Tibial artery (tissue), 4 donors: ENCODE data around the gene TNPO2.

Experiments
- DNase-seq, 2 donors: peaks; one replicate each; pipeline ENCODE4 v3.0.0-alpha.2; 2019
- H3K27ac ChIP-seq, 2 donors: fragments of 200-600 bp; sonication (generic) in 1 of 2; 1 replicate in 1 of 2; 2 replicates in 1 of 2; pipeline ENCODE4 v1.5.1; 2018 to 2019; ENCODE audit warnings: mild to moderate bottlenecking in 1 of 2
- H3K27me3 ChIP-seq, 2 donors: fragments of 200-600 bp; sonication (generic) in 1 of 2; one replicate each; pipeline versions ENCODE4 v1.5.1 to v1.6.0; 2016 to 2019
- H3K36me3 ChIP-seq, 3 donors: fragments of 200-600 bp; sonication (generic) in 2 of 3; one replicate each; pipeline ENCODE4 v1.5.1; 2016 to 2019; ENCODE audit warnings: mild to moderate bottlenecking in 2 of 3
- H3K4me1 ChIP-seq, 4 donors: fragments of 200-600 bp; sonication (generic) in 2 of 4; 1 replicate in 3 of 4; 2 replicates in 1 of 4; pipeline ENCODE4 v1.5.1; 2016 to 2019
- H3K4me3 ChIP-seq, 2 donors: fragments of 200-600 bp; sonication (generic) in 1 of 2; 1 replicate in 1 of 2; 2 replicates in 1 of 2; pipeline ENCODE4 v1.5.1; 2018 to 2019; ENCODE audit warnings: mild to moderate bottlenecking in 2 of 2
- H3K9me3 ChIP-seq, 3 donors: fragments of 200-600 bp; sonication (generic) in 1 of 3; one replicate each; pipeline ENCODE4 v1.5.1; 2016 to 2019
- CTCF ChIP-seq, 2 experiments: fragments of 200-600 bp in 1 of 2; fragments of 450-650 bp in 1 of 2; IDR thresholded peaks; one replicate each; pipeline ENCODE4 v1.5.1; 2017 to 2019; ENCODE audit warnings: antibody characterized with exemption in 2 of 2, mild to moderate bottlenecking in 1 of 2, moderate library complexity in 1 of 2
- intact Hi-C: fragments of 100-400 bp; cut with DNase I; formaldehyde crosslinking; loops from one replicate; pipeline ENCODE4 v1.15.0; 2023; ENCODE audit warnings: low total_unique reads

The TNPO2 gene

GRCh38 chr19:12736995-12737834, 13.5 kb upstream of the TNPO2 start, which contains the start of gene GET3:
Gene GET3 (plus strand): TSS chr19:12737497. CDS start chr19:12737506, 9 bp downstream.
- Histone ChIP-seq H3K4me1 (peaks cover 5 to 44% (median 36%) of the 10 kb centered on the region in 4 donors), H3K36me3 (peaks cover 25 to 37% (median 31%) of the 10 kb centered on the region in 3 donors), H3K27ac (peak within 1 kb of the TSS; percentile 81 to 82), H3K27me3 (no peaks in the 10 kb centered on the region), H3K4me3 (peak within 1 kb of the TSS; percentile 75 to 87), H3K9me3 (no peaks in the 10 kb centered on the region)
- peak in 1 of 2 experiments; percentile 45 for TF ChIP-seq CTCF (IDR thresholded peaks at IDR 0.05)
- intact Hi-C loops: no loop called here
- DNase-seq: peak; percentile 97 to 98

GRCh38 chr19:12733369-12734214, 9.9 kb upstream of the TNPO2 start:
- Histone ChIP-seq H3K4me3 (peak overlapping the region; percentile 91 to 100), H3K9me3 (no peaks in the 10 kb centered on the region), H3K4me1 (peaks cover 5 to 51% (median 39%) of the 10 kb centered on the region in 4 donors), H3K27ac (peak overlapping the region; percentile 94 to 97), H3K27me3 (no peaks in the 10 kb centered on the region), H3K36me3 (peaks cover 17 to 33% (median 30%) of the 10 kb centered on the region in 3 donors)
- intact Hi-C loops: loop anchor here (2.0 kb wide), 1 partner anchor 53 kb away; the partner anchor contains the start of gene DHPS
- TF ChIP-seq CTCF (IDR thresholded peaks at IDR 0.05): no peak
- DNase-seq: no peak

DNA sequence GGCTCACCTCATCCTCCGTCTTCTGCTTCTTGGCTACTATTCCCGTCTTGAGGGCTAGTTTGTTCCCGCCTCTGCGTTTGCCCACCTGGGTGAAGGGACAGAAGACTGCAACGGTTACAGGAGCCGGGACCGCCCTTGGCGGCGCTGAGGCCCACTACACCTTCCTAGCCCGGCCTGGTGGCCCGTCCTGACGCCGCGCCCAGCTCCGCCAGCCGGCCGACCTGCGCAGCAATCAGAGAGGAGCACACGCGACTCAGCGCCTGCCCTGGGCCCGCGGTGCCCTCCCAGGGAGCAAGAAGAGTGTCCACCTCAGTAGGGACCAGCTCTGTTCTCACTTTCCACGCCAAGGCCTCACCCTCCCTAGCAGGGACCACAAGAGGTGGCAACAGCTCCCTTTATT, 7.6 kb upstream of the TNPO2 start:
- Histone ChIP-seq H3K9me3 (no peaks in the 10 kb centered on the region), H3K27me3 (no peaks in the 10 kb centered on the region), H3K27ac (no peak overlapping the region), H3K4me3 (no peak overlapping the region), H3K36me3 (peaks cover 18 to 51% (median 36%) of the 10 kb centered on the region in 3 donors), H3K4me1 (peaks cover 5 to 36% (median 26%) of the 10 kb centered on the region in 4 donors)
- DNase-seq: no peak
- TF ChIP-seq CTCF (IDR thresholded peaks at IDR 0.05): no peak
- intact Hi-C loops: no loop called here

DNA sequence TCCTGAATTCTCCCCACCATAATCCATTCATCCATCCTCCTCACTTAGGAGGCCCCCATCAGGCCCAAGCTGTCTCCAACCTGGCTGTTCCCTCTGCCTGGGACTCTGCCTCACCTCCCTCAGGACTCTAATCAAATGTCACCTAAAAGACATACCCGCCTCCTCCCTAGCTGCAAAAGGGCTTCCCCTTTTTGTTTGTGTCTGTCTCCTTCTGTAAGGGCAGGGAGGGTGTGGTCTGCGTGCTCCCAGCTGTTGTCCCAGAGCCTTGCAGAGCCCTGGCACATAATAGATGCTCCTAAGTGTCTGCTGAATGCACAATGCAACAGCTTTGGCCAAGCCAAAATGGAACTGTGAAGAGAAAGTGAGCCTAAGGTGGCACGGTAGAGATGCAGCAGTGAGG, 6.3 kb upstream of the TNPO2 start:
- Histone ChIP-seq H3K4me1 (peaks cover 5 to 29% (median 23%) of the 10 kb centered on the region in 4 donors), H3K4me3 (no peak overlapping the region), H3K36me3 (peaks cover 18 to 54% (median 36%) of the 10 kb centered on the region in 3 donors), H3K9me3 (no peaks in the 10 kb centered on the region), H3K27me3 (no peaks in the 10 kb centered on the region), H3K27ac (no peak overlapping the region)
- DNase-seq: no peak
- TF ChIP-seq CTCF (IDR thresholded peaks at IDR 0.05): no peak
- intact Hi-C loops: no loop called here

GRCh38 chr19:12727745-12728433, 4.2 kb upstream of the TNPO2 start:
- no peaks in the 10 kb centered on the region for H3K9me3 ChIP-seq
- H3K27ac ChIP-seq: no peak overlapping the region
- no peak for DNase-seq
- no peak for TF ChIP-seq CTCF (IDR thresholded peaks at IDR 0.05)
- intact Hi-C loops: no loop called here
- H3K27me3 ChIP-seq: no peaks in the 10 kb centered on the region
- peaks cover under 1 to 29% (median 24%) of the 10 kb centered on the region in 4 donors for H3K4me1 ChIP-seq
- H3K36me3 ChIP-seq: peaks cover 18 to 54% (median 36%) of the 10 kb centered on the region in 3 donors
- no peak overlapping the region for H3K4me3 ChIP-seq
